SK-N-SH (cell line): Measurements from ENCODE around the gene DTX1.

Experiments used
- EZH2phosphoT487 ChIP-seq: fragments of 200-600 bp; sonication (generic); IDR thresholded peaks from 2 replicates; pipeline ENCODE4 v1.6.1; 2017; ENCODE audit warnings: low read depth, mixed run types, mild to moderate bottlenecking, antibody characterized with exemption, moderate library complexity, borderline replicate concordance
- MAX ChIP-seq: IDR thresholded peaks from 2 replicates; pipeline ENCODE4 v1.4.0; 2012; ENCODE audit warnings: low read depth
- MEF2A ChIP-seq: IDR thresholded peaks from 2 replicates; pipeline ENCODE4 v1.4.0; 2012; ENCODE audit warnings: low read depth, borderline replicate concordance
- NFIC ChIP-seq: IDR thresholded peaks from 2 replicates; pipeline ENCODE4 v1.4.0; 2012; ENCODE audit warnings: borderline replicate concordance
- RAD21 ChIP-seq: IDR thresholded peaks from 2 replicates; pipeline ENCODE4 v1.6.1; 2012; ENCODE audit warnings: mild to moderate bottlenecking, low read length
- RFX5 ChIP-seq: IDR thresholded peaks from 2 replicates; pipeline ENCODE4 v1.6.1; 2012; ENCODE audit warnings: mild to moderate bottlenecking, improper control_type of control experiment, low read length
- TAF1 ChIP-seq: IDR thresholded peaks from 2 replicates; pipeline ENCODE4 v1.6.1; 2012; ENCODE audit warnings: low read depth, mild to moderate bottlenecking, low read length, moderate library complexity, borderline replicate concordance
- TF ChIP-seq, protein P1 (sequence below): fragments of 200-600 bp; sonication (generic); IDR thresholded peaks from 2 replicates; pipeline ENCODE4 v1.6.1; 2017; ENCODE audit warnings: antibody characterized with exemption, mild to moderate bottlenecking, moderate library complexity
- TF ChIP-seq, protein P2 (sequence below): IDR thresholded peaks from 2 replicates; pipeline ENCODE4 v1.4.0; 2012; ENCODE audit warnings: low read depth, borderline replicate concordance

DNA sequence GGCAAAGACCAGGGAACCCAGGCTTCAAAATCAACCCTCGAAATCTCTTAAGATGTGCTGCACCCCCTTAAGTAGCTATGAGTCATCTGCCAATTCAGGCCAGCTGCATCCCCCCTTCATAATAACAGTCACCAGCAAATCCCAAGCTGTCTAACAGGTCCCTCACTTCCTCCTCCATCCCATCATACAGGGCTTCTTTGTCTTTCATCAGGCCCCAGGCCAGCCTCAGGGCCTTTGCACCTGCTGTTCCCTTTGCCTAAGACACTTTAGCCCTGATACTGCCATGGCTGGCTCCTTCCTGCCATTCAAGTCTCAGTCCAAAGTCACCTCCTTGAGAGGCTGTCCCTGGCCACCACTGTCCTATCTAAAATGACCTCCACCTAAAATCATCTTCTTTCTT is 75.0 kb downstream of the DTX1 start:
- no peak for TF ChIP-seq NFIC
- TF ChIP-seq, protein P1, sequence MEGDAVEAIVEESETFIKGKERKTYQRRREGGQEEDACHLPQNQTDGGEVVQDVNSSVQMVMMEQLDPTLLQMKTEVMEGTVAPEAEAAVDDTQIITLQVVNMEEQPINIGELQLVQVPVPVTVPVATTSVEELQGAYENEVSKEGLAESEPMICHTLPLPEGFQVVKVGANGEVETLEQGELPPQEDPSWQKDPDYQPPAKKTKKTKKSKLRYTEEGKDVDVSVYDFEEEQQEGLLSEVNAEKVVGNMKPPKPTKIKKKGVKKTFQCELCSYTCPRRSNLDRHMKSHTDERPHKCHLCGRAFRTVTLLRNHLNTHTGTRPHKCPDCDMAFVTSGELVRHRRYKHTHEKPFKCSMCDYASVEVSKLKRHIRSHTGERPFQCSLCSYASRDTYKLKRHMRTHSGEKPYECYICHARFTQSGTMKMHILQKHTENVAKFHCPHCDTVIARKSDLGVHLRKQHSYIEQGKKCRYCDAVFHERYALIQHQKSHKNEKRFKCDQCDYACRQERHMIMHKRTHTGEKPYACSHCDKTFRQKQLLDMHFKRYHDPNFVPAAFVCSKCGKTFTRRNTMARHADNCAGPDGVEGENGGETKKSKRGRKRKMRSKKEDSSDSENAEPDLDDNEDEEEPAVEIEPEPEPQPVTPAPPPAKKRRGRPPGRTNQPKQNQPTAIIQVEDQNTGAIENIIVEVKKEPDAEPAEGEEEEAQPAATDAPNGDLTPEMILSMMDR: no peak
- TF ChIP-seq MAX: no peak
- no peak for TF ChIP-seq EZH2phosphoT487
- no peak for TF ChIP-seq RFX5
- TF ChIP-seq RAD21: no peak
- TF ChIP-seq, protein P2, sequence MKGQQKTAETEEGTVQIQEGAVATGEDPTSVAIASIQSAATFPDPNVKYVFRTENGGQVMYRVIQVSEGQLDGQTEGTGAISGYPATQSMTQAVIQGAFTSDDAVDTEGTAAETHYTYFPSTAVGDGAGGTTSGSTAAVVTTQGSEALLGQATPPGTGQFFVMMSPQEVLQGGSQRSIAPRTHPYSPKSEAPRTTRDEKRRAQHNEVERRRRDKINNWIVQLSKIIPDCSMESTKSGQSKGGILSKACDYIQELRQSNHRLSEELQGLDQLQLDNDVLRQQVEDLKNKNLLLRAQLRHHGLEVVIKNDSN: no peak
- TF ChIP-seq MEF2A: no peak
- TF ChIP-seq TAF1: no peak
